ENCODE measurements around the gene TMEM169.

The TMEM169 gene

DNA sequence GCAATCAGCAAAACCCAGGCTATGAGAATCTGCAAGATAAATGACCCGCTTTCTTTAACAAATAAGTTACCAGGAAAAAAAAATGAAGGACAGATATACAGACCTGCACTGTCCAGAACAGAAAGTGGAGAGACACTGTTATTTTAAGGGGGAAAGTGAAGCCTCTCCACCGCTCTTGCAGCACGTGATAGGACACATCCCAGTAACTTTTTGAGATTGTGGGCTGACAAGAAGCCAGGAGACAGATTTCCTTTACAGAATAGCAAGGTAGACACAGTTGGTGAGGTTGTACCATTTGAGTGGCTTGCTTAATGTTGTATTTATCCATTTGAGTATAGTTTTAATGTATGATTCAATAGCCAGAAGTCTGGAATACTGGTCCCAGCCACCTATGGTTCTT is 13.0 kb downstream of the TMEM169 start:
- H3K4me3 ChIP-seq (ENCODE audit: control insufficient read depth, low read depth, low read length) = no peak overlapping the region
- TF ChIP-seq, protein P1, sequence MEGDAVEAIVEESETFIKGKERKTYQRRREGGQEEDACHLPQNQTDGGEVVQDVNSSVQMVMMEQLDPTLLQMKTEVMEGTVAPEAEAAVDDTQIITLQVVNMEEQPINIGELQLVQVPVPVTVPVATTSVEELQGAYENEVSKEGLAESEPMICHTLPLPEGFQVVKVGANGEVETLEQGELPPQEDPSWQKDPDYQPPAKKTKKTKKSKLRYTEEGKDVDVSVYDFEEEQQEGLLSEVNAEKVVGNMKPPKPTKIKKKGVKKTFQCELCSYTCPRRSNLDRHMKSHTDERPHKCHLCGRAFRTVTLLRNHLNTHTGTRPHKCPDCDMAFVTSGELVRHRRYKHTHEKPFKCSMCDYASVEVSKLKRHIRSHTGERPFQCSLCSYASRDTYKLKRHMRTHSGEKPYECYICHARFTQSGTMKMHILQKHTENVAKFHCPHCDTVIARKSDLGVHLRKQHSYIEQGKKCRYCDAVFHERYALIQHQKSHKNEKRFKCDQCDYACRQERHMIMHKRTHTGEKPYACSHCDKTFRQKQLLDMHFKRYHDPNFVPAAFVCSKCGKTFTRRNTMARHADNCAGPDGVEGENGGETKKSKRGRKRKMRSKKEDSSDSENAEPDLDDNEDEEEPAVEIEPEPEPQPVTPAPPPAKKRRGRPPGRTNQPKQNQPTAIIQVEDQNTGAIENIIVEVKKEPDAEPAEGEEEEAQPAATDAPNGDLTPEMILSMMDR (IDR thresholded peaks at IDR 0.05; ENCODE audit: control insufficient read depth, insufficient read depth, low read depth, low read length, missing control alignments) = no peak
- DNase-seq (ENCODE audit: low read depth) = no peak

DNA sequence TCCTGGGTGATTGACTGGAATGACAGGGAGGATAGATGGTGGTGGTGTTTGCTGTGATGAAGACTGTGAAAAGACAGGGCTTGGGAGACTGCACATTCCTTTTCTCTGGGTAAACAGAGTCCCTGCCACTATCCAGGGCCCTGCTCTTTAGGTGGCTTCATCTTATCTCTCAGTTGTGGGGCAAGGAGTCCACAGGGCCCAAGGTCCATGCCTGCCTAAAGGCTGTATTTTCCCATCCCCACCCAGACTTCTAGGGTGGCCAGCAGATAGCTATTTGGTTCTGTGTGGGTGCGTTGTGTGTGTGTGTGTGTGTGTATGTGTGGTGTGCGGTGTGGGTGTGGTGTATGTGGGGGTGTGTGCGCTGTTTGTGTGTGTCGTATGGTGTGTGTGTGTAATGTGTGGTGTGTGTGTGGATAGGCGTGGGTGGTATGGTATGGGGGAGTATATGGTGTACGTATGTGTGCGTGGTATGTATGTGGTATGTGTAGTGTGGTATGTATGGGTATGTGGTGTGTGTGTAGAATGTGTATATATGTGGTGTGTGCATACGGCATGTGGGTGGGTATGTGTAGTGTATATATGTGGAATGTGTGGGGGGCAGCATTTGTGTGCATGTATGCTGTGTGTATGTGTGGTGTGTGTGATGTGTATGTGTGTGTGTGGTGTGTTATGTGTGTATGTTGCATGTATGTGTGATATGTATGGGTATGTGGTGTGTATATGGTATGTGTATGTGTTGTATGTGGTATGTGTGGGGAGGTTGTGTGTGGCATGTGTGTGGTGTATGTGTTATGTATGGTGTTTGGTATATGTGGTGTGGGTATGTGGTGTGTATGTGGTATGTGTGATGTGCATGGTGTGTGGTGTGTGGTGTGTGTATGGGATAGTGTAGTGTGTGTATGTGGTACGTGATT is 17.0 kb downstream of the TMEM169 start:
- no peak for DNase-seq (ENCODE audit: low read depth)
- H3K4me3 ChIP-seq (ENCODE audit: control insufficient read depth, low read depth, low read length) = no peak overlapping the region
- TF ChIP-seq, protein P1 (IDR thresholded peaks at IDR 0.05; ENCODE audit: control insufficient read depth, insufficient read depth, low read depth, low read length, missing control alignments) = no peak

DNA sequence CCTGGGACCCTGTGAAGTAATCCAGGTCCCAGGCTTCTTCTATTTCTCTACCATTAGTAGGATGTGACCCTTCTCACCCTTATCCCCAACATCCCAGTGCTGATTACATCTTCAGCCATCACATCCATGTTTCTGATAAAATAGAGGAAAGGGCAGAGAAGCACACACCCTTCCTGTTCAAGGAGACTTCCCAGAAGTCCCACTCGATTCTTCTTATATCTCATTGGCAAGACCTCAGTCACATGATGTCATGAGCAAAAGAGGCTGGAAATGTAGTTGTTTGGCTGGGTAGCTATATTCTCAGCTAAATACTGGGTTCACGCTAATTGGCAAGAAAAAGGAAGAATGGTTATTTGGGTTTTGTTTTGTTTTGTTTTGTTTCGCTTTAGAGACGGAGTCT is 19.4 kb downstream of the TMEM169 start:
- H3K4me3 ChIP-seq (ENCODE audit: control insufficient read depth, low read depth, low read length) = no peak overlapping the region
- TF ChIP-seq, protein P1 (IDR thresholded peaks at IDR 0.05; ENCODE audit: control insufficient read depth, insufficient read depth, low read depth, low read length, missing control alignments) = no peak
- DNase-seq (ENCODE audit: low read depth) = no peak

DNA sequence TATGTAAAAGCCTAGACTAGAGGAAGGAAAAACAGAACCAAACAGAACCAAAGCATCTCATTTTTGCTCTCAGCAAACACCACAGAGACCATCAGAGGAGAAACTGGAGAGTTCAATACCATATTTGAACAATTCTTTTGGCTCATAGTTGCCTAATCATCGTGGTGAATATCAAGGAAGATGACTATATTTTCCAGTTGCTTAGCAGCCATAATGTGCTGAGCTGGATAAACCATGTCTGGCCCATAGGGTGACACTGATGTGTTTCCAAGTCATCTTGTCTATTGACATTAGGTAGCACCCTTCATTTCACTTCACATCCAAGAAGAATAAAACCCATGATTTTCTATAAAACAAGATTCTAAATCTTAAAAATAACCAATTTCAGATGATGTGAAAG is 21.5 kb downstream of the TMEM169 start:
- no peak for DNase-seq (ENCODE audit: low read depth)
- TF ChIP-seq, protein P1 (IDR thresholded peaks at IDR 0.05; ENCODE audit: control insufficient read depth, insufficient read depth, low read depth, low read length, missing control alignments) = no peak
- no peak overlapping the region for H3K4me3 ChIP-seq (ENCODE audit: control insufficient read depth, low read depth, low read length)

DNA sequence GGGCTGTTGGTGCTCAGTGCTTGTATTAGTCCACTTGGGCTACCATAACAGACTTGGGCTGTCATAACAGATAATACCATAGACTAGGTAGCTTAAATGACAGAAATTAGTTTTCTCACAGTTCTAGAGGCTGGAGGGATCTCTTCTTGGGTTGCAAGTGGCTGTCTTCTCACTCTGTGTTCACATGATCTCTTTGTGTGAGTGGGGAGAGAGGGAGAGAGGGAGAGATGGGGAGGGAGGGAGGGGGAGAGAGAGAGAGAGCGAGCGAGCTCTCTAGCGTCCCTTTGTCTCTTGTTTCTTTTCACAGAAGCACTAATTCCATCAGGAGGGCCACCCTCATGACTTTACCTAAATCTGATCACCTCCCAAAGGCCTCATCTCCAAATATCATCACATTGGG is 23.0 kb downstream of the TMEM169 start:
- no peak overlapping the region for H3K4me3 ChIP-seq (ENCODE audit: control insufficient read depth, low read depth, low read length)
- DNase-seq (ENCODE audit: low read depth) = no peak
- TF ChIP-seq, protein P1 (IDR thresholded peaks at IDR 0.05; ENCODE audit: control insufficient read depth, insufficient read depth, low read depth, low read length, missing control alignments) = no peak

DNA sequence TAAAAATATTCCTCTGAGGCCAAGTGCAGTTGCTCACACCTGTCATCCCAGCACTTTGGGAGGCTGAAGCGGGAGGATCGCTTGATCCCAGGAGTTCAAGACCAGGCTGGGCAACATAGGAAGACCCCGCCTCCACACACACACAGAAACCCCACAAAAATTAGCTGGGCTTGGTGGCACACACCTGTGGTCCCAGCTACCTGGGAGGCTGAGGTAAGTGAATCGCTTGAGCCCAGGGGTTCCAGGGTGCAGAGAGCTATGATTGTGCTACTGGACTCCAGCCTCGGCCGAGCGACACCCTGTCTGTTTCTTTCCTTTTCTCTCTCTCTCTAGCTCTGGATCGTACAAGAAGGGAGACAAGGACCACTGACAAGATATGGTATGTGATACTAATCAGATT is 25.6 kb downstream of the TMEM169 start:
- no peak for DNase-seq (ENCODE audit: low read depth)
- TF ChIP-seq, protein P1 (IDR thresholded peaks at IDR 0.05; ENCODE audit: control insufficient read depth, insufficient read depth, low read depth, low read length, missing control alignments) = no peak
- H3K4me3 ChIP-seq (ENCODE audit: control insufficient read depth, low read depth, low read length) = no peak overlapping the region

Data from AG09309 (cell line).